ENCODE results near the gene CXCR6.

- TF ChIP-seq CTCF (IDR thresholded peaks at IDR 0.05) (no peak), POLR2A (IDR thresholded peaks at IDR 0.05) (no peak), EP300 (IDR thresholded peaks at IDR 0.05) (no peak)
Measured at GRCh38 chr3:45927881-45928280, 15.4 kb upstream of the CXCR6 start.
